ENCODE measurements around the gene PPP3CB. TPM values are rescaled to one million over a fixed set of nuclear protein-coding genes. Genes with fewer than 3 reads are reported as not detected.

Gene PPP3CB
- total RNA-seq, 1 experiment from 2014 or later: 34.0 TPM

- DNase-seq: no peak
- no peak overlapping the region for H3K4me2 ChIP-seq
- no peaks in the 10 kb centered on the region for H3K4me1 ChIP-seq (replicated peaks; ENCODE audit: insufficient read depth)
- H3K9me2 ChIP-seq (ENCODE audit: insufficient read depth): no peaks in the 10 kb centered on the region
- no TSS peak for BruUV-seq (replicated peaks)
- intact Hi-C loops (cut with micrococcal nuclease; ENCODE audit: unreplicated experiment): no loop called here
- peaks cover 11% of the 10 kb centered on the region; the same call in 1 of the 2 replicates for H3F3A ChIP-seq (ENCODE audit: insufficient read depth, low read depth)
- TF ChIP-seq, protein P1, sequence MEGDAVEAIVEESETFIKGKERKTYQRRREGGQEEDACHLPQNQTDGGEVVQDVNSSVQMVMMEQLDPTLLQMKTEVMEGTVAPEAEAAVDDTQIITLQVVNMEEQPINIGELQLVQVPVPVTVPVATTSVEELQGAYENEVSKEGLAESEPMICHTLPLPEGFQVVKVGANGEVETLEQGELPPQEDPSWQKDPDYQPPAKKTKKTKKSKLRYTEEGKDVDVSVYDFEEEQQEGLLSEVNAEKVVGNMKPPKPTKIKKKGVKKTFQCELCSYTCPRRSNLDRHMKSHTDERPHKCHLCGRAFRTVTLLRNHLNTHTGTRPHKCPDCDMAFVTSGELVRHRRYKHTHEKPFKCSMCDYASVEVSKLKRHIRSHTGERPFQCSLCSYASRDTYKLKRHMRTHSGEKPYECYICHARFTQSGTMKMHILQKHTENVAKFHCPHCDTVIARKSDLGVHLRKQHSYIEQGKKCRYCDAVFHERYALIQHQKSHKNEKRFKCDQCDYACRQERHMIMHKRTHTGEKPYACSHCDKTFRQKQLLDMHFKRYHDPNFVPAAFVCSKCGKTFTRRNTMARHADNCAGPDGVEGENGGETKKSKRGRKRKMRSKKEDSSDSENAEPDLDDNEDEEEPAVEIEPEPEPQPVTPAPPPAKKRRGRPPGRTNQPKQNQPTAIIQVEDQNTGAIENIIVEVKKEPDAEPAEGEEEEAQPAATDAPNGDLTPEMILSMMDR (conservative IDR thresholded peaks at IDR 0.05): no peak
- no peak overlapping the region for H3K27ac ChIP-seq
- no peaks in the 10 kb centered on the region for H3K79me2 ChIP-seq (ENCODE audit: low read depth)
- no peaks in the 10 kb centered on the region for H4K20me1 ChIP-seq (ENCODE audit: insufficient read depth)
- no peaks in the 10 kb centered on the region; the same call in 1 of the 2 replicates for H3K36me3 ChIP-seq (ENCODE audit: low read depth)
- H3K9me3 ChIP-seq (ENCODE audit: insufficient read depth, low read depth): no peaks in the 10 kb centered on the region
- ChIA-PET CTCF (no interaction called here), POLR2A (ENCODE audit: unreplicated experiment) (interaction anchor here (0.7 kb wide), 1 partner anchor 260 kb away, joined by 3 read pairs; no protein-coding TSS in a partner anchor)
- H2AFZ ChIP-seq: no peak overlapping the region
- no peak overlapping the region for H3K4me3 ChIP-seq
- H3K27me3 ChIP-seq (ENCODE audit: insufficient read depth, low read depth): no peaks in the 10 kb centered on the region
These were observed 10.2 kb upstream of the PPP3CB start for GRCh38 chr10:73506074-73506473.

DNA sequence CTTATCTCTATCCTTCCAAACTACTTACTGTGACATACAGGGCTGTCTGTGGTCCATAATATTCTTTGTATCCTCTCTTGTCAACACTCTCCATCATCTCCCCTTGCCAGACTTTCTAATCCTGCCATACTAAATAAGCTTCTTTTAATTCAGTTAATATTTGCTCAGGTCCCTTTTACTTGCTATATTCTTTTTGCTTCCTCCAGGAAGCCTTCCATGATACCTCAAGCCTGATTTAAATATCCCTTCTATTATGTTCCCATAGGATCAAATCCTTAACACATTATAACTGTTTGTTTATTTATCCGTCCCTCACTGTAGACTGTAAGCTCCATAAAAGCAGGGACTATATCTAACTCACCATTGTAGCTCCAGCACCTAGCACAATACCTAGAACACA, 7.2 kb upstream of the PPP3CB start:
- POLR2A ChIA-PET (ENCODE audit: unreplicated experiment): no interaction called here
- no peaks in the 10 kb centered on the region; the same call in 1 of the 2 replicates for H3K36me3 ChIP-seq (ENCODE audit: low read depth)
- CTCF ChIA-PET: no interaction called here

GRCh38 chr10:73501651-73502050, 5.8 kb upstream of the PPP3CB start:
- CTCF ChIA-PET: no interaction called here
- Histone ChIP-seq H3K27me3 (ENCODE audit: insufficient read depth, low read depth) (no peaks in the 10 kb centered on the region), H3K36me3 (ENCODE audit: low read depth) (no peaks in the 10 kb centered on the region; the same call in 1 of the 2 replicates), H3K27ac (peak overlapping the region; percentile 25; the same call in 1 of the 2 replicates), H3K79me2 (ENCODE audit: low read depth) (no peaks in the 10 kb centered on the region; the same call in 1 of the 2 replicates), H3K4me1 (replicated peaks; ENCODE audit: insufficient read depth) (peaks cover 11% of the 10 kb centered on the region), H3K4me2 (no peak overlapping the region), H2AFZ (no peak overlapping the region), H3K4me3 (no peak overlapping the region), H3K9me3 (ENCODE audit: insufficient read depth, low read depth) (no peaks in the 10 kb centered on the region), H4K20me1 (ENCODE audit: insufficient read depth) (no peaks in the 10 kb centered on the region), H3F3A (ENCODE audit: insufficient read depth, low read depth) (peaks cover 16% of the 10 kb centered on the region), H3K9me2 (ENCODE audit: insufficient read depth) (no peaks in the 10 kb centered on the region)
- no TSS peak for BruUV-seq (replicated peaks)
- POLR2A ChIA-PET (ENCODE audit: unreplicated experiment): interaction anchor here (0.6 to 0.7 kb wide), 3 partner anchors 25 to 143 kb away, joined by 4 to 8 read pairs (median 5); partner anchors contain the start of gene CFAP70
- intact Hi-C loops (cut with micrococcal nuclease; ENCODE audit: unreplicated experiment): no loop called here
- no peak for TF ChIP-seq EZH2 (IDR thresholded peaks at IDR 0.05; ENCODE audit: low read depth)
- TF ChIP-seq, protein P1 (conservative IDR thresholded peaks at IDR 0.05): no peak
- no peak for DNase-seq

More for the DNA sequence above, 7.2 kb upstream of the PPP3CB start:
- no peaks in the 10 kb centered on the region for H3K79me2 ChIP-seq (ENCODE audit: low read depth)
- H3K4me1 ChIP-seq (replicated peaks; ENCODE audit: insufficient read depth): no peaks in the 10 kb centered on the region
- DNase-seq: no peak
- intact Hi-C loops (cut with micrococcal nuclease; ENCODE audit: unreplicated experiment): no loop called here
- no peak overlapping the region for H3K27ac ChIP-seq
- BruUV-seq (replicated peaks): no TSS peak
- no peaks in the 10 kb centered on the region for H3K9me2 ChIP-seq (ENCODE audit: insufficient read depth)
- H3K4me2 ChIP-seq: no peak overlapping the region
- H3F3A ChIP-seq (ENCODE audit: insufficient read depth, low read depth): peaks cover 11% of the 10 kb centered on the region; the same call in 1 of the 2 replicates
- H3K27me3 ChIP-seq (ENCODE audit: insufficient read depth, low read depth): no peaks in the 10 kb centered on the region
- no peaks in the 10 kb centered on the region for H4K20me1 ChIP-seq (ENCODE audit: insufficient read depth)
- no peaks in the 10 kb centered on the region for H3K9me3 ChIP-seq (ENCODE audit: insufficient read depth, low read depth)
- H3K4me3 ChIP-seq: no peak overlapping the region
- TF ChIP-seq, protein P1 (conservative IDR thresholded peaks at IDR 0.05): no peak
- TF ChIP-seq EZH2 (IDR thresholded peaks at IDR 0.05; ENCODE audit: low read depth): no peak
- no peak overlapping the region for H2AFZ ChIP-seq

Data from PC-9 (cell line).